HepG2 (cell line): ENCODE results near the gene ANKIB1. TPM values are rescaled to one million over a fixed set of nuclear protein-coding genes. Genes with fewer than 3 reads are reported as not detected.

Experiments used
- ATAC-seq: fragments of 200-7000 bp; cut with Tn5 transposase; 3 replicates; pipeline ENCODE4 v1.9.1; 2020; ENCODE audit warnings: mild to moderate bottlenecking, moderate library complexity
- BruUV-seq: library from RNA; stranded (reverse); fragments of 400-500 nt; replicated peaks from 2 replicates; lab custom pipeline; 2021; lab: Mats Ljungman, UMichigan
- CTCF ChIA-PET: fragments of 300-600 bp; formaldehyde crosslinking; extraction: SDS; loops from one replicate; lab custom pipeline; 2021; ENCODE audit warnings: low total read pairs, inconsistent platforms, low intra/inter-chr PET ratio; lab: Yijun Ruan, JAX
- POLR2A ChIA-PET: fragments of 350-600 bp; sonication (Branson Sonifier 250); formaldehyde crosslinking; loops from one replicate; lab custom pipeline; 2020; ENCODE audit warnings: antibody characterized with exemption, inconsistent platforms; lab: Yijun Ruan, JAX
- DNase-seq: peaks from one replicate; pipeline ENCODE4 v3.0.0-alpha.2; 2015; ENCODE audit warnings: low spot score
- FAIRE-seq: peaks from 3 replicates; lab custom pipeline; 2011; peaks lifted over from hg19 to GRCh38; lab: Jason Lieb, UNC
- H2AFZ ChIP-seq: one replicate; pipeline ENCODE4 v1.6.1; 2011; ENCODE audit warnings: low read length, inconsistent platforms
- H3K27ac ChIP-seq: fragments of 300-600 bp; 3 replicates; pipeline ENCODE4 v1.8.0; 2011; ENCODE audit warnings: mixed run types, mild to moderate bottlenecking, mixed read lengths, low read length, inconsistent platforms; ENCODE audit not compliant: insufficient read depth; ENCODE audit errors: extremely low read length
- H3K27me3 ChIP-seq, 2 experiments: fragments of 200-600 bp in 1 of 2; 2 replicates in 1 of 2; 3 replicates in 1 of 2; pipeline versions ENCODE4 v1.6.0 to v1.8.0; 2011; ENCODE audit warnings: low read length in 2 of 2, mild to moderate bottlenecking in 2 of 2, moderate library complexity in 2 of 2, inconsistent platforms in 1 of 2; ENCODE audit not compliant: insufficient read depth in 2 of 2, control insufficient read depth in 1 of 2
- H3K36me3 ChIP-seq, 2 experiments: fragments of 200-600 bp in 1 of 2; replicated peaks in 1 of 2; 2 replicates in 1 of 2; 3 replicates in 1 of 2; pipeline versions ENCODE4 v1.5.1 to v1.8.0; 2011; ENCODE audit warnings: low read length in 2 of 2, inconsistent platforms in 1 of 2; ENCODE audit not compliant: insufficient read depth in 2 of 2, control insufficient read depth in 1 of 2
- H3K4me1 ChIP-seq: 2 replicates; pipeline ENCODE4 v1.5.1; 2012; ENCODE audit warnings: low read length, inconsistent platforms; ENCODE audit not compliant: insufficient read depth
- H3K4me2 ChIP-seq: 2 replicates; pipeline ENCODE4 v1.6.0; 2011; ENCODE audit warnings: low read depth, low read length, inconsistent platforms
- H3K4me3 ChIP-seq, 3 experiments: fragments of 200-600 bp in 1 of 3; sonication (generic), shearing (Covaris generic) in 1 of 3; replicated peaks in 1 of 3; 2 replicates each; pipeline ENCODE4 v1.5.1; 2011 to 2016; ENCODE audit warnings: low read length in 3 of 3, inconsistent platforms in 2 of 3, low read depth in 2 of 3, mild to moderate bottlenecking in 2 of 3, control low read depth in 1 of 3, mixed read lengths in 1 of 3; ENCODE audit not compliant: insufficient read depth in 1 of 3
- H3K79me2 ChIP-seq: one replicate; pipeline ENCODE4 v1.6.1; 2011; ENCODE audit warnings: low read length, inconsistent platforms; ENCODE audit not compliant: insufficient read depth
- H3K9ac ChIP-seq: 2 replicates; pipeline ENCODE4 v1.6.0; 2011; ENCODE audit warnings: mild to moderate bottlenecking, low read depth, low read length, inconsistent platforms; ENCODE audit not compliant: insufficient read depth
- H3K9me3 ChIP-seq: 2 replicates; pipeline ENCODE4 v1.5.1; 2012; ENCODE audit warnings: mild to moderate bottlenecking, low read length
- H4K20me1 ChIP-seq: 2 replicates; pipeline ENCODE4 v1.6.0; 2011; ENCODE audit warnings: inconsistent platforms, mild to moderate bottlenecking, low read length, moderate library complexity; ENCODE audit not compliant: insufficient read depth
- ARNTL ChIP-seq: sonication (generic); formaldehyde crosslinking; IDR thresholded peaks from 2 replicates; pipeline ENCODE4 v1.4.0; 2020; ENCODE audit warnings: mild to moderate bottlenecking, missing genetic modification reagents
- ATRX ChIP-seq: sonication (generic); formaldehyde crosslinking; IDR thresholded peaks from 2 replicates; pipeline ENCODE4 v1.4.0; 2020; ENCODE audit warnings: missing genetic modification reagents, borderline replicate concordance
- HNRNPUL1 ChIP-seq: fragments of 200-400 bp; formaldehyde crosslinking; IDR thresholded peaks from 2 replicates; pipeline ENCODE4 v1.6.1; 2017; ENCODE audit warnings: low read depth, mild to moderate bottlenecking, low read length, moderate library complexity
- PRDM10 ChIP-seq: sonication (generic); formaldehyde crosslinking; IDR thresholded peaks from 2 replicates; pipeline ENCODE4 v1.4.0; 2020; ENCODE audit warnings: low read depth, missing genetic modification reagents
- TBX3 ChIP-seq: fragments of 450-650 bp; IDR thresholded peaks from 2 replicates; pipeline ENCODE4 v1.6.1; 2017; ENCODE audit warnings: antibody characterized with exemption, mild to moderate bottlenecking, inconsistent platforms, borderline replicate concordance
- ZNF720 ChIP-seq: sonication (generic); formaldehyde crosslinking; IDR thresholded peaks from 2 replicates; pipeline ENCODE4 v1.4.0; 2020; ENCODE audit warnings: missing genetic modification reagents
- WGBS: methylation state at CpG from one replicate; pipeline ENCODE4 v1.1.6; 2017; ENCODE audit warnings: low lambda C conversion rate; 5-methylcytosine and 5-hydroxymethylcytosine counted together
- in situ Hi-C: cut with HindIII; loops from 2 replicates; pipeline ENCODE4 v1.10.0; 2017; ENCODE audit warnings: low pct_unique_long_range_greater_than_20kb; ENCODE audit not compliant: extremely low pct_ligation_motif_present
- intact Hi-C: fragments of 100-400 bp; cut with micrococcal nuclease; formaldehyde crosslinking; loops from one replicate; pipeline ENCODE4 v1.10.0; 2022; ENCODE audit not compliant: unreplicated experiment
- polyA plus RNA-seq, 8 experiments: library from polyadenylated mRNA; depleted of rRNA in 3 of 8; stranded (reverse) in 7 of 8; unstranded in 1 of 8; fragments of >200 nt; fragmentation: Illumina TruSeq in 4 of 8; extraction: Trizol in 4 of 8; gene quantifications; 2 replicates each; pipeline versions ENCODE4 v1.2.1 to v1.2.3, GENCODE V29; 2011 to 2016; ENCODE audit warnings: low read depth in 4 of 8, missing spikeins in 1 of 8, mixed read lengths in 1 of 8; ENCODE audit not compliant: insufficient read depth in 1 of 8
- total RNA-seq, 5 experiments: library from RNA; depleted of rRNA; stranded (reverse); fragments of >200 nt; fragmentation: Illumina TruSeq; extraction: Trizol; gene quantifications; 2 replicates each; pipeline ENCODE4 v1.2.3, GENCODE V29; 2016; ENCODE audit warnings: low read depth in 1 of 5
- TF ChIP-seq, protein P1 (sequence below): sonication (generic); formaldehyde crosslinking; IDR thresholded peaks from 2 replicates; pipeline ENCODE4 v1.4.0; 2020; ENCODE audit warnings: mild to moderate bottlenecking, low read depth, missing genetic modification reagents

The ANKIB1 gene
- total and polyA plus RNA-seq, 2 of the 13 experiments (the other 11 are each of a cell fraction or from before 2014, with no cell fraction given) = 28.7 to 29.6 TPM

- TF ChIP-seq TBX3 = no peak
Observed at GRCh38 chr7:92352009-92352408, 106.2 kb downstream of the ANKIB1 start (continued).

DNA sequence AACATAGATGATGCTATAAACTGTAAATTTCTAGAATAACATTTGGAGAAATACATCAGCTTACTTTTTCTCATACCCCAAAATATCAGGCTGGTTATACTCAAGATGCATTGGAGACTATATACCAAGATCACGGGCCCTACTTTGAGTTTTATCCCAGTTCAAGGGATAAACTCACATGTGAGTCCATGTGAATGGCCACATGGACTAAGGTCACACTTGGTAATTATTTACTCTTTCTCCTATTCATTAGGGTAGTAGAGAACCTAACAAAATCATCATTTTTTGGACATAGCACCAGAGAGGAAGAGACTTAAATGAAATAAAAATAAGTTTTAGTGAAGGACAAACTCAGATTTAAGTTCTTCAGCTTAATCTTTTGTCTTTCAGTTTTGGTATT lies 108.4 kb downstream of the ANKIB1 start:
- WGBS = 84% methylated on average over 1 of the region's 1 CpG
- TF ChIP-seq, protein P1, sequence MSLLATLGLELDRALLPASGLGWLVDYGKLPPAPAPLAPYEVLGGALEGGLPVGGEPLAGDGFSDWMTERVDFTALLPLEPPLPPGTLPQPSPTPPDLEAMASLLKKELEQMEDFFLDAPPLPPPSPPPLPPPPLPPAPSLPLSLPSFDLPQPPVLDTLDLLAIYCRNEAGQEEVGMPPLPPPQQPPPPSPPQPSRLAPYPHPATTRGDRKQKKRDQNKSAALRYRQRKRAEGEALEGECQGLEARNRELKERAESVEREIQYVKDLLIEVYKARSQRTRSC = no peak
- TF ChIP-seq ZNF720 (CRISPR knock-in tag) (no peak), HNRNPUL1 (no peak), ARNTL (CRISPR knock-in tag) (peak; percentile 29; the same call in 1 of the 2 replicates), ATRX (CRISPR knock-in tag) (no peak), PRDM10 (CRISPR knock-in tag) (no peak)
- Histone ChIP-seq H3K79me2 (no peaks in the 10 kb centered on the region), H3K27ac (no peak overlapping the region), H4K20me1 (no peaks in the 10 kb centered on the region), H3K4me2 (no peak overlapping the region), H3K27me3 (no peaks in the 10 kb centered on the region), H2AFZ (no peak overlapping the region), H3K36me3 (peaks cover 2 to 15% of the 10 kb centered on the region in 2 experiments; a peak in 4 of 5 replicates), H3K9me3 (no peaks in the 10 kb centered on the region), H3K9ac (no peak overlapping the region), H3K4me1 (no peaks in the 10 kb centered on the region), H3K4me3 (no peak overlapping the region)
- POLR2A ChIA-PET = no interaction called here
- CTCF ChIA-PET = no interaction called here
- FAIRE-seq = no peak
- no peak for ATAC-seq
- no peak for DNase-seq
- in situ Hi-C loops (no loop called here), intact Hi-C loops (no loop called here)
- no TSS peak for BruUV-seq
